Measurements from ENCODE around the gene EIF2AK2. TPM values are rescaled to one million over a fixed set of nuclear protein-coding genes. Genes with fewer than 3 reads are reported as not detected.

The EIF2AK2 gene
- total and polyA plus RNA-seq, 10 of the 15 experiments (the other 5 are each of a cell fraction or from before 2014, with no cell fraction given) = 16.2 to 81.4 (median 63.3) TPM

- no peak for TF ChIP-seq ZBTB4 (CRISPR knock-in tag; IDR thresholded peaks at IDR 0.05)
- no peak for TF ChIP-seq WRNIP1 (IDR thresholded peaks at IDR 0.05; ENCODE audit: borderline replicate concordance, low read depth, low read length)
- TF ChIP-seq SPI1 (IDR thresholded peaks at IDR 0.05; ENCODE audit: borderline replicate concordance, insufficient read depth, low read depth, low read length) = no peak
- TF ChIP-seq SREBF1 (IDR thresholded peaks at IDR 0.05; ENCODE audit: low read length) = no peak
- TF ChIP-seq NFYA (IDR thresholded peaks at IDR 0.05; ENCODE audit: borderline replicate concordance, low read depth, low read length) = no peak
- no peak for TF ChIP-seq STAT1 (conservative IDR thresholded peaks at IDR 0.05)
- TF ChIP-seq TCF7 (IDR thresholded peaks at IDR 0.05; ENCODE audit: borderline replicate concordance) = no peak
- no peak for TF ChIP-seq IKZF1 (conservative IDR thresholded peaks at IDR 0.05)
- TF ChIP-seq HDAC6 (IDR thresholded peaks at IDR 0.05; ENCODE audit: unreplicated experiment) = no peak
- TF ChIP-seq BMI1 (IDR thresholded peaks at IDR 0.05; ENCODE audit: borderline replicate concordance) = no peak
- no peak for TF ChIP-seq USF2 (IDR thresholded peaks at IDR 0.05; ENCODE audit: borderline replicate concordance, low read depth, low read length)
Measured at GRCh38 chr2:37198681-37199065, 41.9 kb upstream of the EIF2AK2 start (continued).

Data from GM12878 (cell line).